Psoas muscle (tissue), 8 donors: ENCODE measurements around the gene GRB10. TPM values are rescaled to one million over a fixed set of nuclear protein-coding genes. Genes with fewer than 3 reads are reported as not detected.
"Not testable (repeated sequence)": the region's sequence is repeated elsewhere in the genome, so short reads cannot be mapped to it uniquely, and the experiment has no call there.

Experiments used
- ATAC-seq, 4 donors: fragments of 200-7000 bp; cut with Tn5 transposase; one replicate each; pipeline ENCODE4 v1.9.1; 2020; ENCODE audit warnings: moderate library complexity in 3 of 4, mild to moderate bottlenecking in 2 of 4
- DNase-seq, 2 donors: peaks; one replicate each; pipeline ENCODE4 v3.0.0-alpha.2; 2020
- H3K27ac ChIP-seq: fragments of 200-600 bp; one replicate; pipeline ENCODE4 v1.8.0; 2022
- H3K27me3 ChIP-seq, 3 donors: fragments of 200-600 bp in 1 of 3; one replicate each; pipeline versions ENCODE4 v1.6.1 to v1.8.0; 2013 to 2022; ENCODE audit warnings: low read length in 2 of 3, mild to moderate bottlenecking in 2 of 3, moderate library complexity in 1 of 3; ENCODE audit not compliant: insufficient read depth in 3 of 3
- H3K36me3 ChIP-seq, 2 donors: fragments of 200-600 bp in 1 of 2; one replicate each; pipeline versions ENCODE4 v1.6.1 to v1.8.0; 2013 to 2022; ENCODE audit warnings: low read depth in 1 of 2, mild to moderate bottlenecking in 1 of 2, moderate library complexity in 1 of 2; ENCODE audit not compliant: insufficient read depth in 1 of 2
- H3K4me1 ChIP-seq: fragments of 200-600 bp; one replicate; pipeline ENCODE4 v1.8.0; 2022
- H3K4me3 ChIP-seq: fragments of 200-600 bp; one replicate; pipeline ENCODE4 v1.8.0; 2022; ENCODE audit warnings: mild to moderate bottlenecking
- H3K9me3 ChIP-seq: fragments of 200-600 bp; one replicate; pipeline ENCODE4 v1.8.0; 2022
- WGBS, 3 donors: extraction: QIAGEN DNeasy Blood & Tissue Kit; methylation state at CpG; one replicate each; pipeline versions ENCODE4 v1.1.6 to v1.1.7; 2013; 5-methylcytosine and 5-hydroxymethylcytosine counted together
- intact Hi-C, 2 donors: fragments of 100-400 bp; cut with DNase I; formaldehyde crosslinking; loops; one replicate each; pipeline versions ENCODE4 v1.11.0 to v1.14.2; 2022
- polyA plus RNA-seq, 3 donors: library from polyadenylated mRNA; stranded (reverse); fragments of 200-250 nt; gene quantifications; one replicate each; pipeline ENCODE4 v1.2.3, GENCODE V29; 2013
- total RNA-seq, 4 donors: library from RNA; stranded (reverse); fragmentation: NEBNext Ultra II Directional in 2 of 4; extraction: Animal tissue kit (Norgen Biotek cat#: 25700) in 2 of 4; gene quantifications; one replicate each; pipeline versions ENCODE4 v1.2.1 to v1.2.4, GENCODE V29; 2021 to 2023
- TF ChIP-seq, protein P1 (sequence below): fragments of 200-600 bp; IDR thresholded peaks from one replicate; pipeline ENCODE4 v1.8.0; 2022; ENCODE audit warnings: antibody characterized with exemption
- donor health status: healthy with polysubstance abuse.
- donor health status: DM: no; HTN: no; CAD: no; lungs with moderate emphysema.
- donor health status: Bipolar disorder and iron deficiency.
- donor health status: healthy.
- donor health status: DM: yes; HTN: yes; CAD: no.
- donor health status: DM: no; HTN: no; CAD: no.
- donor health status: DM: no; HTN: no; CAD: no.
- donor health status: DM: yes; HTN: yes; CAD: no.

GRB10 gene
- total and polyA plus RNA-seq, 7 donors = 25.8 to 72.7 (median 53.0) TPM

DNA sequence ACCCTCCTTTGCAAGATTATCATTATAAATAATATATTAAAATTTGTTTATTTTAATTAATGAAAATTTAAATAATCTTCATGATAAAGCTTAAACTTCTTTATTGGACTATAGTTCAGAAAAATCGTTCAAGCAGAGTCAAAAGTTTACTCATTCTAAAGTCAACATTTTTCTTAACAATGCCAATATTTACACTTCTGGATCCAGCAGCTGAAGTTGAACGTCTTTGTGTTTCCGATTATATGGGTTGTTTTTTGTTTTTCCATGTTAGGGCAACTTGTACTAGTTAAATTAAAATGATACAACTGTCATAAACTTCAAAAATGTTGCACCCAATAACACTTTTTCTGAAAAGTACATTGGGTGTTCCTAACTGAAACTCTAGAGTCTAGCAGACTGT lies 43.8 kb downstream of the GRB10 start:
- no peak for DNase-seq
- H3K27ac ChIP-seq = no peak overlapping the region
- intact Hi-C loops = no loop called here
- H3K9me3 ChIP-seq = no peaks in the 10 kb centered on the region
- H3K4me3 ChIP-seq = no peak overlapping the region
- peaks cover 25% of the 10 kb centered on the region for H3K4me1 ChIP-seq
- no peaks in the 10 kb centered on the region for H3K27me3 ChIP-seq
- H3K36me3 ChIP-seq = no peaks in the 10 kb centered on the region
- ATAC-seq = no peak
- WGBS, 3 donors = 51 to 76% (median 57%) methylated on average over 3 of the region's 3 CpGs
- TF ChIP-seq, protein P1, sequence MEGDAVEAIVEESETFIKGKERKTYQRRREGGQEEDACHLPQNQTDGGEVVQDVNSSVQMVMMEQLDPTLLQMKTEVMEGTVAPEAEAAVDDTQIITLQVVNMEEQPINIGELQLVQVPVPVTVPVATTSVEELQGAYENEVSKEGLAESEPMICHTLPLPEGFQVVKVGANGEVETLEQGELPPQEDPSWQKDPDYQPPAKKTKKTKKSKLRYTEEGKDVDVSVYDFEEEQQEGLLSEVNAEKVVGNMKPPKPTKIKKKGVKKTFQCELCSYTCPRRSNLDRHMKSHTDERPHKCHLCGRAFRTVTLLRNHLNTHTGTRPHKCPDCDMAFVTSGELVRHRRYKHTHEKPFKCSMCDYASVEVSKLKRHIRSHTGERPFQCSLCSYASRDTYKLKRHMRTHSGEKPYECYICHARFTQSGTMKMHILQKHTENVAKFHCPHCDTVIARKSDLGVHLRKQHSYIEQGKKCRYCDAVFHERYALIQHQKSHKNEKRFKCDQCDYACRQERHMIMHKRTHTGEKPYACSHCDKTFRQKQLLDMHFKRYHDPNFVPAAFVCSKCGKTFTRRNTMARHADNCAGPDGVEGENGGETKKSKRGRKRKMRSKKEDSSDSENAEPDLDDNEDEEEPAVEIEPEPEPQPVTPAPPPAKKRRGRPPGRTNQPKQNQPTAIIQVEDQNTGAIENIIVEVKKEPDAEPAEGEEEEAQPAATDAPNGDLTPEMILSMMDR = no peak

DNA sequence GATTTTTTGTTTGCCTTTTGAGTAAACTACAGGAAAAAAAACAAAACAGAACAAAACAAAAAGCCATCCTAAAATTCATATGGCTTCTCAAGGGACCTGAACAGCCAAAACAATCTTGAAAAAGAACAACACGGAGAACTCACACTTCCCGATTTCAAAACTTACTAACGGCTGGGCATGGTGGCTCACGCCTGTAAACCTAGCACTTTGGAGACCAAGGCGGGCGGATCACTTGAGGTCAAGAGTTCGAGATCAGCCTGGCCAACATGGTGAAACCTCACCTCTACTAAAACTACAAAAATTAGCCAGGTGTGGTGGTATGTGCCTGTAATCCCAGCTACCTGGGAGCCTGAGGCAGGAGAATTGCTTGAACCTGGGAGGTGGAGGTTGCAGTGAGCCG lies 46.9 kb downstream of the GRB10 start:
- H3K27ac ChIP-seq, H3K36me3 ChIP-seq, H3K9me3 ChIP-seq, intact Hi-C loops, H3K4me3 ChIP-seq, DNase-seq, ATAC-seq, H3K27me3 ChIP-seq: not testable (repeated sequence)
- H3K4me1 ChIP-seq = peaks cover 56% of the 10 kb centered on the region
- 94 to 96% (median 96%) methylated on average over 8 of the region's 8 CpGs for WGBS, 3 donors

DNA sequence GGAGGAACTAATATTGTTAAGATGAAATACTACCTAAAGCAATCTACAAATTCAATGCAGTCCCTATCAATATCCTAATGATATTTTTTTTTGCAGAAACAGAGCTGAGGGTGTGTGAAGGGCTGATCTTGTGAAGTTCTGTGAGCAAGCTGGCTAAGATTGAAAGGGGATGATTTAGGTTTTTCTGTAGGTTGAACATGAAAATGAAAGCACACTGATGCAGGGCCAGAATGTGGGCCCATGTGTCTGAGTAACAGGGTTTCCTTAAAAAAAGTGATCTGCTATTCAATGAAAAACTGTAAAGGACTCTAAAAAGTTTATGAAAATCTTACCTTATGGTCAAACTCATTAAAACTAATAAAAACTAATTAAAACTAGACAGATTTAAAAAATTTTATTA lies 47.4 kb downstream of the GRB10 start:
- Histone ChIP-seq H3K4me3 (no peak overlapping the region), H3K27me3 (no peaks in the 10 kb centered on the region), H3K27ac (no peak overlapping the region), H3K9me3 (no peaks in the 10 kb centered on the region), H3K4me1 (peaks cover 61% of the 10 kb centered on the region), H3K36me3 (no peaks in the 10 kb centered on the region)
- TF ChIP-seq, protein P1 = no peak
- ATAC-seq = no peak
- intact Hi-C loops = no loop called here
- DNase-seq = no peak

DNA sequence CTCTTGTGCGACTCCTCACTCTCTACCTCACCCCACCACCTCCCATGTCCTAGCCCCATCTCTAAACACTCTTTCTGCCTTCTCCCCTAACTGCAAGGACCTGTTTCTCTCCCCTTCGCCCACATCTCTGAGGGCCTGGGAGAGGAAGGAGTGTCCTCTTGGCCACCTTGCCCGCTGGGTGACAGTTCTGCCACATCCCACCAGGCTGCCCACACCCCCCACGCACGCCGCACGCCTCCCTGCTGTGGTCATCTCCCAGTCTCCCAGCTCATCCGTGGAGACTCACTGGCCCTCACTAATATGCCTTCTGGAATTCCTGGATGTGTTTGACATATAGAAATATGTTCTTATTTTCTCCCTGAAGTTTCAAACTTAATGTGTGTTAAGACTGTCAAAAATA lies 48.5 kb downstream of the GRB10 start:
- no peaks in the 10 kb centered on the region for H3K36me3 ChIP-seq
- peaks cover 63% of the 10 kb centered on the region for H3K4me1 ChIP-seq
- intact Hi-C loops = loop anchor here in 1 of 2 donors (5.0 kb wide), 1 partner anchor 58 kb away; no protein-coding TSS in a partner anchor
- ATAC-seq (no peak), DNase-seq (no peak)
- H3K27ac ChIP-seq = no peak overlapping the region
- TF ChIP-seq, protein P1 = no peak
- WGBS, 3 donors = 93 to 97% (median 96%) methylated on average over 8 of the region's 8 CpGs
- H3K4me3 ChIP-seq = no peak overlapping the region
- no peaks in the 10 kb centered on the region for H3K27me3 ChIP-seq
- no peaks in the 10 kb centered on the region for H3K9me3 ChIP-seq

DNA sequence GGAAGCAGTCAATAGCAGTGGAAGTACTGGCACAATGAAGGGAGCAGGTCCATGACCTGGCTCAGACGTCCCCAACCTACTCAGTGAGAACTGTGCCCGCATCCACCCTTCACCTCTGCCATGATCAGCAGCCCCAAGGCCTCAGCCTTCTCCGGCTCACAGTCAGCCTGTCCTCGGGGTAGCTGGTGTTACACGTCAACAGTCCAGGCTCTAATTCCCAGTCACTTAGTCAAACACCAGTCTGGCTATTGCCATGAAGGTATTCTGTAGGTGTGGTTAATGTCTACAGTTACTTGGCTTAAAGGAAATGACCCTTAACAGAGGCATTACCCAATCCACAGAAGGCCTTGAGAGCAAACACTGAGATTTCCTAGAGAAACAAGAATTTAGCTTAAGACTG lies 49.1 kb downstream of the GRB10 start:
- intact Hi-C loops = loop anchor here in 1 of 2 donors (5.0 kb wide), 1 partner anchor 59 kb away; no protein-coding TSS in a partner anchor
- no peaks in the 10 kb centered on the region for H3K36me3 ChIP-seq
- H3K27me3 ChIP-seq = no peaks in the 10 kb centered on the region
- H3K4me3 ChIP-seq = no peak overlapping the region
- H3K4me1 ChIP-seq = peaks cover 63% of the 10 kb centered on the region
- DNase-seq (no peak), ATAC-seq (peak; percentile 62 to 75 (median 71))
- peak overlapping the region; percentile 10 for H3K27ac ChIP-seq
- TF ChIP-seq, protein P1 = no peak
- no peaks in the 10 kb centered on the region for H3K9me3 ChIP-seq
- 64 to 79% (median 77%) methylated on average over 5 of the region's 5 CpGs for WGBS, 3 donors
